Measurements from ENCODE around the gene ZFYVE19.

The ZFYVE19 gene

GRCh38 chr15:40852529-40852928 is 45.6 kb downstream of the ZFYVE19 start:
- TF ChIP-seq, protein P1, sequence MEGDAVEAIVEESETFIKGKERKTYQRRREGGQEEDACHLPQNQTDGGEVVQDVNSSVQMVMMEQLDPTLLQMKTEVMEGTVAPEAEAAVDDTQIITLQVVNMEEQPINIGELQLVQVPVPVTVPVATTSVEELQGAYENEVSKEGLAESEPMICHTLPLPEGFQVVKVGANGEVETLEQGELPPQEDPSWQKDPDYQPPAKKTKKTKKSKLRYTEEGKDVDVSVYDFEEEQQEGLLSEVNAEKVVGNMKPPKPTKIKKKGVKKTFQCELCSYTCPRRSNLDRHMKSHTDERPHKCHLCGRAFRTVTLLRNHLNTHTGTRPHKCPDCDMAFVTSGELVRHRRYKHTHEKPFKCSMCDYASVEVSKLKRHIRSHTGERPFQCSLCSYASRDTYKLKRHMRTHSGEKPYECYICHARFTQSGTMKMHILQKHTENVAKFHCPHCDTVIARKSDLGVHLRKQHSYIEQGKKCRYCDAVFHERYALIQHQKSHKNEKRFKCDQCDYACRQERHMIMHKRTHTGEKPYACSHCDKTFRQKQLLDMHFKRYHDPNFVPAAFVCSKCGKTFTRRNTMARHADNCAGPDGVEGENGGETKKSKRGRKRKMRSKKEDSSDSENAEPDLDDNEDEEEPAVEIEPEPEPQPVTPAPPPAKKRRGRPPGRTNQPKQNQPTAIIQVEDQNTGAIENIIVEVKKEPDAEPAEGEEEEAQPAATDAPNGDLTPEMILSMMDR (IDR thresholded peaks at IDR 0.05; ENCODE audit: control insufficient read depth, insufficient read depth, low read depth, low read length, missing control alignments) = no peak
- DNase-seq (ENCODE audit: low read depth) = no peak
- H3K4me3 ChIP-seq (ENCODE audit: control insufficient read depth, low read depth, low read length) = no peak overlapping the region

DNA sequence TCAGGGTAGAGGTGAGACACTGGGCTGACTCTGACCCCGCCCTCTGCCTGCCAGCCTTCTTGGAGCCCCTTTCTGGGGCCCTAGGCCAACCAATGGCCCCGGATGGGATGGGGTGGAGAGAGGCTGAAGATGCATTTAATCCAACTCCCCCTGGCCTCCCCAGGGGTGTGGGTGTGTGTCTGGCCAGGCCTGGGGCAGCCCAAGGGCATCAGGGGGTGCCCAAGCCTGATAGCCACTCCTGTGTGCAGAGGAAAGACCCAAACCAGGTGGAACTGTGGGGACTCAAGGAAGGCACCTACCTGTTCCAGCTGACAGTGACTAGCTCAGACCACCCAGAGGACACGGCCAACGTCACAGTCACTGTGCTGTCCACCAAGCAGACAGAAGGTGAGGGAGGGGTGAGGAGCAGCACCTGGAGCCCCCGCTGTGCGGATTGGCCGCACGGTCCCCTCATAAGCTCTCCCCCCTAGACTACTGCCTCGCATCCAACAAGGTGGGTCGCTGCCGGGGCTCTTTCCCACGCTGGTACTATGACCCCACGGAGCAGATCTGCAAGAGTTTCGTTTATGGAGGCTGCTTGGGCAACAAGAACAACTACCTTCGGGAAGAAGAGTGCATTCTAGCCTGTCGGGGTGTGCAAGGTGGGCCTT is 46.5 kb downstream of the ZFYVE19 start:
- H3K4me3 ChIP-seq (ENCODE audit: control insufficient read depth, low read depth, low read length) = no peak overlapping the region
- TF ChIP-seq, protein P1 (IDR thresholded peaks at IDR 0.05; ENCODE audit: control insufficient read depth, insufficient read depth, low read depth, low read length, missing control alignments) = no peak
- DNase-seq (ENCODE audit: low read depth) = no peak

DNA sequence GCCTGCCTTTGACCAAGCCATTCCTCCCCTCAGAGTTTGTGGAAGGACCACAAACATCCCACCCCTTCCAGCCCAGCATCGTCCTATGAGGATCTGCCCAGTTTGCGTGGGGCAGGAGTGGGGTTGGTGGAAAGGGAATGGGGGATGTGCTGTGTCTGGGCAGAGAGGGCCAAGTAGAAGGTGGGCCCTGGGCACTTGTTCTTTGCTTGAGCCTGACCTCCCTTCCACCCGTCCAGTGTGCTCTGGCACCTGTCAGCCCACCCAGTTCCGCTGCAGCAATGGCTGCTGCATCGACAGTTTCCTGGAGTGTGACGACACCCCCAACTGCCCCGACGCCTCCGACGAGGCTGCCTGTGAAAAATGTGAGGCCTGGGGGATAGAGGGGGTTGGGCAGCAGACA is 47.3 kb downstream of the ZFYVE19 start:
- no peak overlapping the region for H3K4me3 ChIP-seq (ENCODE audit: control insufficient read depth, low read depth, low read length)
- TF ChIP-seq, protein P1 (IDR thresholded peaks at IDR 0.05; ENCODE audit: control insufficient read depth, insufficient read depth, low read depth, low read length, missing control alignments) = no peak
- no peak for DNase-seq (ENCODE audit: low read depth)

- no peak for DNase-seq (ENCODE audit: low read depth)
- H3K4me3 ChIP-seq (ENCODE audit: control insufficient read depth, low read depth, low read length) = no peak overlapping the region
- TF ChIP-seq, protein P1 (IDR thresholded peaks at IDR 0.05; ENCODE audit: control insufficient read depth, insufficient read depth, low read depth, low read length, missing control alignments) = no peak
Measured at GRCh38 chr15:40855706-40856234, 48.9 kb downstream of the ZFYVE19 start.

DNA sequence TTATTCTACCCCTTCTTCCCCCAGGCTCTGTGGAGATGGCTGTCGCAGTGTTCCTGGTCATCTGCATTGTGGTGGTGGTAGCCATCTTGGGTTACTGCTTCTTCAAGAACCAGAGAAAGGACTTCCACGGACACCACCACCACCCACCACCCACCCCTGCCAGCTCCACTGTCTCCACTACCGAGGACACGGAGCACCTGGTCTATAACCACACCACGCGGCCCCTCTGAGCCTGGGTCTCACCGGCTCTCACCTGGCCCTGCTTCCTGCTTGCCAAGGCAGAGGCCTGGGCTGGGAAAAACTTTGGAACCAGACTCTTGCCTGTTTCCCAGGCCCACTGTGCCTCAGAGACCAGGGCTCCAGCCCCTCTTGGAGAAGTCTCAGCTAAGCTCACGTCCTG is 49.9 kb downstream of the ZFYVE19 start:
- no peak overlapping the region for H3K4me3 ChIP-seq (ENCODE audit: control insufficient read depth, low read depth, low read length)
- TF ChIP-seq, protein P1 (IDR thresholded peaks at IDR 0.05; ENCODE audit: control insufficient read depth, insufficient read depth, low read depth, low read length, missing control alignments) = no peak
- DNase-seq (ENCODE audit: low read depth) = no peak

DNA sequence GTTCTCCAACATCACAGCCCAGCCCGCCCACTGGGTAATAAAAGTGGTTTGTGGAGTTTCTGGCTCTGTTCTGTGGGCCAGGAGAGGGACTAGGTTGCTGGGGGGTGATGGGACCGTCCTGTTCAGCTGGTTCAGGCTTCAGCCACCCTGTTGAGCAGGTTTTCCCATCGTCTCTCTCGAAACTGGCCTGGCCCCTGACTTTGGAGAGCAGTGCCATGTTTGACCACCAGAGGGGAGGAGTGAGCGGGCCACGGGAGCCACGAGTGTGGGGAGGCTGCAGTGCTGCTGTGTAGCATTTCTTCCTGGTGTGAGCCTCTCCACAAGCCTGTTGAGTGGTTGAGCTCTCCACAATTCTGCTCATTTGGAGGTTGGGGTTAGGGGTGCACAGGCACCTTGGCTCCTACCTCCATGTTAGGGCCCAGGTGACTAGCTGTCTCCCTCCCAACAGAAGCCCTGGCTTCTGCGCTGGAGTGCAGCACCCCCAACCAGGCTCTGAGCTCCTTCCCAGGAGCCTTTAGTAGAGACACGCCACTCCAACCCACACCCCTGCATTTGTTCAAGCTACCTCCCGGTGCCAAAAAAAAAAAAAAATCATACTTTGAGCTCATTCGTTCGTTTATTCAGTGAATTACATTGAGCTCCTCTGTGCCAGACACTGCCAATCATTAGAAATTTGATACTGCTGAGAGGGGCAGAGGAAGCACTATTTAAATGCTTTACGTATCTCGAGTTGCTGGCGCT is 50.9 kb downstream of the ZFYVE19 start:
- TF ChIP-seq, protein P1 (IDR thresholded peaks at IDR 0.05; ENCODE audit: control insufficient read depth, insufficient read depth, low read depth, low read length, missing control alignments) = peak; percentile 99
- no peak overlapping the region for H3K4me3 ChIP-seq (ENCODE audit: control insufficient read depth, low read depth, low read length)
- DNase-seq (ENCODE audit: low read depth) = no peak

Data from AG09309 (cell line).